Brain microvascular endothelial cell (primary cell): Measurements from ENCODE around the gene ZNF467.

Experiments
- DNase-seq: peaks from one replicate; pipeline ENCODE4 v3.0.0-alpha.2; 2020
- H3K27ac ChIP-seq: fragments of 250-450 bp; sonication (Bioruptor Pico); 2 replicates; pipeline ENCODE4 v1.5.1; 2020; ENCODE audit warnings: mild to moderate bottlenecking, moderate library complexity
- H3K27me3 ChIP-seq: fragments of 250-450 bp; sonication (Bioruptor Pico); replicated peaks from 2 replicates; pipeline ENCODE4 v1.5.1; 2020; ENCODE audit warnings: mild to moderate bottlenecking
- H3K36me3 ChIP-seq: fragments of 250-450 bp; sonication (Bioruptor Pico); replicated peaks from 2 replicates; pipeline ENCODE4 v1.5.1; 2020; ENCODE audit warnings: mild to moderate bottlenecking
- H3K4me3 ChIP-seq: 2 replicates; pipeline ENCODE4 v1.5.1; 2011; ENCODE audit warnings: low read depth, mild to moderate bottlenecking, control low read depth, low read length, moderate library complexity
- CTCF ChIP-seq: IDR thresholded peaks from 2 replicates; pipeline ENCODE4 v1.5.1; 2011; ENCODE audit warnings: low read depth, mild to moderate bottlenecking, moderate library complexity, low read length, control low read depth, inconsistent platforms; ENCODE audit errors: missing control alignments
- in situ Hi-C: cut with HindIII; loops from 2 replicates; pipeline ENCODE4 v1.10.0; 2017; ENCODE audit warnings: low sequenced_read_pairs, low pct_ligation_motif_present

ZNF467 gene

GRCh38 chr7:149770728-149771636 lies 2.4 kb downstream of the ZNF467 start:
- TF ChIP-seq CTCF, result no peak
- H3K36me3 ChIP-seq, result no peaks in the 10 kb centered on the region
- H3K27ac ChIP-seq, result no peak overlapping the region
- in situ Hi-C loops, result no loop called here
- peak overlapping the region; percentile 40 for H3K4me3 ChIP-seq
- no peak for DNase-seq
- peaks cover 48% of the 10 kb centered on the region for H3K27me3 ChIP-seq

- Histone ChIP-seq H3K27me3 (peaks cover 59% of the 10 kb centered on the region), H3K4me3 (no peak overlapping the region), H3K27ac (no peak overlapping the region), H3K36me3 (no peaks in the 10 kb centered on the region)
- no peak for DNase-seq
- TF ChIP-seq CTCF, result no peak
- in situ Hi-C loops, result no loop called here
Observed at GRCh38 chr7:149769915-149770314, 3.5 kb downstream of the ZNF467 start.

- DNase-seq, result no peak
- in situ Hi-C loops, result no loop called here
- Histone ChIP-seq H3K36me3 (no peaks in the 10 kb centered on the region), H3K27ac (no peak overlapping the region), H3K27me3 (peaks cover 63% of the 10 kb centered on the region), H3K4me3 (no peak overlapping the region)
- TF ChIP-seq CTCF, result no peak
Observed at GRCh38 chr7:149768931-149769330, 4.5 kb downstream of the ZNF467 start.

GRCh38 chr7:149767068-149767467 lies 6.3 kb downstream of the ZNF467 start:
- DNase-seq, result no peak
- Histone ChIP-seq H3K36me3 (no peaks in the 10 kb centered on the region), H3K27ac (no peak overlapping the region), H3K4me3 (no peak overlapping the region), H3K27me3 (peaks cover 72% of the 10 kb centered on the region)
- in situ Hi-C loops, result no loop called here
- no peak for TF ChIP-seq CTCF

- in situ Hi-C loops, result no loop called here
- Histone ChIP-seq H3K36me3 (no peaks in the 10 kb centered on the region), H3K27ac (no peak overlapping the region), H3K4me3 (no peak overlapping the region), H3K27me3 (peaks cover 78% of the 10 kb centered on the region)
- no peak for TF ChIP-seq CTCF
- no peak for DNase-seq
Observed at GRCh38 chr7:149766135-149766675, 7.2 kb downstream of the ZNF467 start.
